ENCODE data around the gene RGS2.

The RGS2 gene

DNA sequence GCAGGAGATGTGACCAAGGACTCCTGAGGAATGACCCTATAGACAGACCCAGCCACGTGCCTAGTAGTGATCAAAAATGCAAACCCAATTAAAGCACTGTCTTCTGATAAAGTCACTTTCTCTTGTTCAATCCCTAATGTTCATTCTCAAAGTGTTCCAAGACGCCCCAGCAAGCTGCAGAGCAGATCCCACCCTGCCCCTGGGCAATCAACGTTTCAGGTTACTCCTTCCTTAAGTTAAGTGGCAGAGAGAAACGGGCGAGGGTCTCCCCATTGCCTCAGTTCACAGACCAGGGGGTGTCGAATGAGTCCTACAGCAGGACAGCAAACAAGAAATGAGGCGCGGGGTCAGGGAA lies 699 bp upstream of the RGS2 start:
- H3K4me2 ChIP-seq (ENCODE audit: low read depth, low read length, poor library complexity, severe bottlenecking) = peak overlapping the region; percentile 93
- H4K20me1 ChIP-seq (ENCODE audit: low read depth, low read length) = peaks cover 13% of the 10 kb centered on the region
- H3K9me3 ChIP-seq (ENCODE audit: insufficient read depth, low read length) = no peaks in the 10 kb centered on the region
- no peaks in the 10 kb centered on the region for H3K9me2 ChIP-seq (replicated peaks; ENCODE audit: insufficient read depth, low read length)
- H3K27me3 ChIP-seq (ENCODE audit: low read length) = no peaks in the 10 kb centered on the region
- TF ChIP-seq, protein P1, sequence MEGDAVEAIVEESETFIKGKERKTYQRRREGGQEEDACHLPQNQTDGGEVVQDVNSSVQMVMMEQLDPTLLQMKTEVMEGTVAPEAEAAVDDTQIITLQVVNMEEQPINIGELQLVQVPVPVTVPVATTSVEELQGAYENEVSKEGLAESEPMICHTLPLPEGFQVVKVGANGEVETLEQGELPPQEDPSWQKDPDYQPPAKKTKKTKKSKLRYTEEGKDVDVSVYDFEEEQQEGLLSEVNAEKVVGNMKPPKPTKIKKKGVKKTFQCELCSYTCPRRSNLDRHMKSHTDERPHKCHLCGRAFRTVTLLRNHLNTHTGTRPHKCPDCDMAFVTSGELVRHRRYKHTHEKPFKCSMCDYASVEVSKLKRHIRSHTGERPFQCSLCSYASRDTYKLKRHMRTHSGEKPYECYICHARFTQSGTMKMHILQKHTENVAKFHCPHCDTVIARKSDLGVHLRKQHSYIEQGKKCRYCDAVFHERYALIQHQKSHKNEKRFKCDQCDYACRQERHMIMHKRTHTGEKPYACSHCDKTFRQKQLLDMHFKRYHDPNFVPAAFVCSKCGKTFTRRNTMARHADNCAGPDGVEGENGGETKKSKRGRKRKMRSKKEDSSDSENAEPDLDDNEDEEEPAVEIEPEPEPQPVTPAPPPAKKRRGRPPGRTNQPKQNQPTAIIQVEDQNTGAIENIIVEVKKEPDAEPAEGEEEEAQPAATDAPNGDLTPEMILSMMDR (IDR thresholded peaks at IDR 0.05; ENCODE audit: insufficient read depth, low read length, poor library complexity, severe bottlenecking) = no peak
- no peak for TF ChIP-seq EZH2phosphoT487 (conservative IDR thresholded peaks at IDR 0.05; ENCODE audit: low read length)
- peak overlapping the region; percentile 61 for H3K4me3 ChIP-seq (ENCODE audit: insufficient read depth, low read length, poor library complexity, severe bottlenecking)
- peak overlapping the region; percentile 77 for H3K9ac ChIP-seq (ENCODE audit: low read length)
- H3K79me2 ChIP-seq (ENCODE audit: insufficient read depth, low read length) = peaks cover 17% of the 10 kb centered on the region
- peak overlapping the region; percentile 95 for H3K27ac ChIP-seq (ENCODE audit: low read depth, low read length)
- peak overlapping the region; percentile 84 for H2AFZ ChIP-seq (ENCODE audit: low read depth, low read length, severe bottlenecking)
- peaks cover 65% of the 10 kb centered on the region for H3F3A ChIP-seq (ENCODE audit: insufficient read depth)
- H3K36me3 ChIP-seq (ENCODE audit: low read length) = peaks cover 26% of the 10 kb centered on the region

GRCh38 chr1:192809307-192810252 lies 741 bp downstream of the RGS2 start:
- peak overlapping the region; percentile 53 for H3K27ac ChIP-seq (ENCODE audit: low read depth, low read length)
- peak overlapping the region; percentile 85 for H3K4me3 ChIP-seq (ENCODE audit: insufficient read depth, low read length, poor library complexity, severe bottlenecking)
- no peaks in the 10 kb centered on the region for H3K9me3 ChIP-seq (ENCODE audit: insufficient read depth, low read length)
- H3F3A ChIP-seq (ENCODE audit: insufficient read depth) = peaks cover 66% of the 10 kb centered on the region
- peaks cover 26% of the 10 kb centered on the region for H3K36me3 ChIP-seq (ENCODE audit: low read length)
- peaks cover 13% of the 10 kb centered on the region for H4K20me1 ChIP-seq (ENCODE audit: low read depth, low read length)
- H3K9me2 ChIP-seq (replicated peaks; ENCODE audit: insufficient read depth, low read length) = no peaks in the 10 kb centered on the region
- TF ChIP-seq, protein P1 (IDR thresholded peaks at IDR 0.05; ENCODE audit: insufficient read depth, low read length, poor library complexity, severe bottlenecking) = no peak
- no peak for TF ChIP-seq EZH2phosphoT487 (conservative IDR thresholded peaks at IDR 0.05; ENCODE audit: low read length)
- H3K9ac ChIP-seq (ENCODE audit: low read length) = peak overlapping the region; percentile 77
- no peaks in the 10 kb centered on the region for H3K27me3 ChIP-seq (ENCODE audit: low read length)
- peak overlapping the region; percentile 27 for H2AFZ ChIP-seq (ENCODE audit: low read depth, low read length, severe bottlenecking)
- peak overlapping the region; percentile 91 for H3K4me2 ChIP-seq (ENCODE audit: low read depth, low read length, poor library complexity, severe bottlenecking)
- peaks cover 17% of the 10 kb centered on the region for H3K79me2 ChIP-seq (ENCODE audit: insufficient read depth, low read length)

GRCh38 chr1:192810253-192810880 lies 1.5 kb downstream of the RGS2 start:
- Histone ChIP-seq H3K9me2 (replicated peaks; ENCODE audit: insufficient read depth, low read length) (no peaks in the 10 kb centered on the region), H3K36me3 (ENCODE audit: low read length) (peaks cover 26% of the 10 kb centered on the region), H3K9me3 (ENCODE audit: insufficient read depth, low read length) (no peaks in the 10 kb centered on the region), H4K20me1 (ENCODE audit: low read depth, low read length) (peaks cover 13% of the 10 kb centered on the region), H3K27ac (ENCODE audit: low read depth, low read length) (no peak overlapping the region), H3K27me3 (ENCODE audit: low read length) (no peaks in the 10 kb centered on the region), H3K9ac (ENCODE audit: low read length) (peak overlapping the region; percentile 77), H3K4me2 (ENCODE audit: low read depth, low read length, poor library complexity, severe bottlenecking) (peak overlapping the region; percentile 91), H3K79me2 (ENCODE audit: insufficient read depth, low read length) (peaks cover 17% of the 10 kb centered on the region), H2AFZ (ENCODE audit: low read depth, low read length, severe bottlenecking) (no peak overlapping the region), H3F3A (ENCODE audit: insufficient read depth) (peaks cover 60% of the 10 kb centered on the region), H3K4me3 (ENCODE audit: insufficient read depth, low read length, poor library complexity, severe bottlenecking) (peak overlapping the region; percentile 85)
- no peak for TF ChIP-seq EZH2phosphoT487 (conservative IDR thresholded peaks at IDR 0.05; ENCODE audit: low read length)
- TF ChIP-seq, protein P1 (IDR thresholded peaks at IDR 0.05; ENCODE audit: insufficient read depth, low read length, poor library complexity, severe bottlenecking) = no peak
